ENCODE measurements around the gene NFATC2. TPM values are rescaled to one million over a fixed set of nuclear protein-coding genes. Genes with fewer than 3 reads are reported as not detected.

Gene NFATC2
- polyA plus RNA-seq, 1 of the 3 experiments (the other 2 are of a cell fraction) = 0.36 TPM

DNA sequence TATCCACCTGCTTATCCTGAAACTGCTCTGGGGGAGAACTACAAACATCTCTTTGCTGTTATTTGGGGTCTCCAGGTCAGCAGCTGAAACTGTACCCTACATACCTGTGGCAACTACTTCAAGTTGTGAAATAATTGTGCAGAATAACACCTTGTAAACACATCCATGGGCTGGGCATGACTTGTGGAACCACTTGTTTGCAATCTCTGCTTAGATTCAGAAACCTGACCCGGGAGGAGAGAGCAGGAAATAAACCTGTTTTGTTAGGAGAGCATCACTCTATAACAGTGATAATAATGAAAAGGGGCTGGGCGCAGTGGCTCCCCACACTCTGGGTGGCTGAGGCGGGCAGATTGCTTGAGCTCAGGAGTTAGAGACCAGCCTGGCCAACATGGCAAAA lies 183.1 kb downstream of the NFATC2 start:
- Histone ChIP-seq H3F3A (replicated peaks; ENCODE audit: insufficient read depth) (peaks cover 16% of the 10 kb centered on the region), H3K79me2 (ENCODE audit: insufficient read depth) (no peaks in the 10 kb centered on the region), H3K27me3 (ENCODE audit: insufficient read depth) (no peaks in the 10 kb centered on the region), H3K9me2 (no peaks in the 10 kb centered on the region), H3K4me1 (ENCODE audit: control insufficient read depth in 1 of 2, insufficient read depth in 2 of 2, low read depth in 1 of 2, low read length in 1 of 2) (peaks cover 0 to 9% of the 10 kb centered on the region in 2 experiments; a peak in 2 of 4 replicates), H3K36me3 (replicated peaks in 1 of 2; ENCODE audit: control insufficient read depth in 1 of 2, insufficient read depth in 2 of 2, low read length in 1 of 2) (peaks cover 0 to 3% of the 10 kb centered on the region in 2 experiments), H3K4me2 (no peak overlapping the region), H3K9me3 (0 out of 2 replicates have a peak, but pooled peaks cover 6% of the 10 kb centered on the region), H3K4me3 (ENCODE audit: low read depth in 2 of 2, low read length in 1 of 2) (no peak overlapping the region), H3K27ac (ENCODE audit: low read depth in 2 of 2, low read length in 1 of 2) (peak overlapping the region in 1 of 2 experiments; percentile 100; a peak in 2 of 4 replicates), H3K9ac (peak overlapping the region; percentile 70; the same call in 1 of the 2 replicates), H2AFZ (ENCODE audit: low read depth) (no peak overlapping the region), H4K20me1 (ENCODE audit: insufficient read depth) (no peaks in the 10 kb centered on the region)
- POLR2A ChIA-PET = no interaction called here
- TF ChIP-seq SMC3 (IDR thresholded peaks at IDR 0.05; ENCODE audit: low read depth, low read length) (no peak), POLR2AphosphoS5 (IDR thresholded peaks at IDR 0.05; ENCODE audit: low read depth, low read length) (no peak), TEAD4 (IDR thresholded peaks at IDR 0.05; ENCODE audit: borderline replicate concordance, insufficient read depth) (no peak), JUND (IDR thresholded peaks at IDR 0.05) (no peak), EZH2phosphoT487 (IDR thresholded peaks at IDR 0.05; ENCODE audit: borderline replicate concordance, low read depth) (no peak), RFX5 (IDR thresholded peaks at IDR 0.05; ENCODE audit: low read length) (no peak), USF2 (IDR thresholded peaks at IDR 0.05; ENCODE audit: borderline replicate concordance, low read depth, low read length) (no peak), NFIC (IDR thresholded peaks at IDR 0.05; ENCODE audit: borderline replicate concordance) (no peak), MEF2A (IDR thresholded peaks at IDR 0.05; ENCODE audit: borderline replicate concordance, low read depth) (no peak), YY1 (IDR thresholded peaks at IDR 0.05; ENCODE audit: low read depth) (no peak), FOSL2 (IDR thresholded peaks at IDR 0.05; ENCODE audit: borderline replicate concordance, low read depth) (no peak), FOXM1 (IDR thresholded peaks at IDR 0.05; ENCODE audit: low read depth) (no peak), ELF1 (IDR thresholded peaks at IDR 0.05) (no peak), CTCF (IDR thresholded peaks at IDR 0.05) (no peak), FOXJ3 (CRISPR knock-in tag; IDR thresholded peaks at IDR 0.05) (no peak)
- TF ChIP-seq, protein P1, sequence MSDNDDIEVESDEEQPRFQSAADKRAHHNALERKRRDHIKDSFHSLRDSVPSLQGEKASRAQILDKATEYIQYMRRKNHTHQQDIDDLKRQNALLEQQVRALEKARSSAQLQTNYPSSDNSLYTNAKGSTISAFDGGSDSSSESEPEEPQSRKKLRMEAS (IDR thresholded peaks at IDR 0.05; ENCODE audit: low read depth) = no peak
- TF ChIP-seq, protein P2, sequence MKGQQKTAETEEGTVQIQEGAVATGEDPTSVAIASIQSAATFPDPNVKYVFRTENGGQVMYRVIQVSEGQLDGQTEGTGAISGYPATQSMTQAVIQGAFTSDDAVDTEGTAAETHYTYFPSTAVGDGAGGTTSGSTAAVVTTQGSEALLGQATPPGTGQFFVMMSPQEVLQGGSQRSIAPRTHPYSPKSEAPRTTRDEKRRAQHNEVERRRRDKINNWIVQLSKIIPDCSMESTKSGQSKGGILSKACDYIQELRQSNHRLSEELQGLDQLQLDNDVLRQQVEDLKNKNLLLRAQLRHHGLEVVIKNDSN (IDR thresholded peaks at IDR 0.05; ENCODE audit: borderline replicate concordance, low read depth) = no peak
- no peak for DNase-seq
- CTCF ChIA-PET = interaction anchor here (0.9 to 5.4 kb wide), 4 partner anchors 13 to 378 kb away, joined by 3 to 29 read pairs (median 4); no protein-coding TSS in a partner anchor
- WGBS (ENCODE audit: low lambda C conversion rate) = 82% methylated on average over 3 of the region's 3 CpGs
